IMR-90 (cell line): ENCODE data around the gene PPL.

Experiments used
- BHLHE40 ChIP-seq: fragments of 150-350 bp; IDR thresholded peaks from 2 replicates; pipeline ENCODE4 v1.6.1; 2016; ENCODE audit warnings: mild to moderate bottlenecking, low read depth, low read length
- CTCF ChIP-seq: conservative IDR thresholded peaks from 2 replicates; pipeline ENCODE4 v1.5.1; 2012; ENCODE audit warnings: mild to moderate bottlenecking, low read depth, low read length, improper control_type of control experiment
- FOS ChIP-seq: fragments of 150-350 bp; IDR thresholded peaks from 2 replicates; pipeline ENCODE4 v1.6.1; 2016; ENCODE audit warnings: low read depth, low read length
- POLR2A ChIP-seq: IDR thresholded peaks from 2 replicates; pipeline ENCODE4 v1.6.1; 2012; ENCODE audit warnings: mild to moderate bottlenecking, low read depth, low read length
- RAD21 ChIP-seq: IDR thresholded peaks from 2 replicates; pipeline ENCODE4 v1.6.1; 2012; ENCODE audit warnings: low read length, improper control_type of control experiment
- RCOR1 ChIP-seq: IDR thresholded peaks from 2 replicates; pipeline ENCODE4 v1.6.1; 2012; ENCODE audit warnings: mild to moderate bottlenecking, low read length, improper control_type of control experiment; ENCODE audit not compliant: insufficient replicate concordance
- SMC3 ChIP-seq: fragments of 150-350 bp; IDR thresholded peaks from 2 replicates; pipeline ENCODE4 v1.6.1; 2016; ENCODE audit warnings: low read depth, mild to moderate bottlenecking, antibody characterized with exemption, low read length, moderate library complexity
- USF2 ChIP-seq: fragments of 150-350 bp; IDR thresholded peaks from 2 replicates; pipeline ENCODE4 v1.6.1; 2017; ENCODE audit warnings: mild to moderate bottlenecking, antibody characterized with exemption, low read length, low read depth

- TF ChIP-seq POLR2A (no peak), RCOR1 (no peak), CTCF (no peak), FOS (no peak), RAD21 (no peak), SMC3 (no peak), USF2 (no peak), BHLHE40 (no peak)
Observed at GRCh38 chr16:4897328-4897727, 39.6 kb downstream of the PPL start.
